GM23248 (cell line): ENCODE data around the gene PEX6. TPM values are rescaled to one million over a fixed set of nuclear protein-coding genes. Genes with fewer than 3 reads are reported as not detected.

Source experiments
- DNase-seq: peaks from one replicate; pipeline ENCODE4 v3.0.0-alpha.2; 2015
- H2AFZ ChIP-seq: fragments of 200-600 bp; sonication (generic); 2 replicates; pipeline ENCODE4 v1.6.1; 2016; ENCODE audit warnings: antibody characterized with exemption
- H3F3A ChIP-seq: fragments of 200-600 bp; sonication (generic); 2 replicates; pipeline ENCODE4 v1.6.1; 2016; ENCODE audit warnings: mild to moderate bottlenecking, antibody characterized with exemption, mixed run types; ENCODE audit not compliant: insufficient read depth
- H3K27ac ChIP-seq: fragments of 200-600 bp; sonication (generic); 2 replicates; pipeline ENCODE4 v1.5.1; 2016; ENCODE audit warnings: mild to moderate bottlenecking
- H3K27me3 ChIP-seq: fragments of 200-600 bp; sonication (generic); replicated peaks from 2 replicates; pipeline ENCODE4 v1.6.1; 2016; ENCODE audit warnings: mild to moderate bottlenecking; ENCODE audit not compliant: insufficient read depth
- H3K36me3 ChIP-seq: fragments of 200-600 bp; sonication (generic); 2 replicates; pipeline ENCODE4 v1.6.1; 2016; ENCODE audit warnings: low read depth, mild to moderate bottlenecking
- H3K4me1 ChIP-seq: fragments of 200-600 bp; sonication (generic); 2 replicates; pipeline ENCODE4 v1.6.1; 2016; ENCODE audit warnings: mild to moderate bottlenecking; ENCODE audit not compliant: insufficient read depth
- H3K4me2 ChIP-seq: fragments of 200-600 bp; sonication (generic); one replicate; pipeline ENCODE4 v1.6.1; 2016; ENCODE audit warnings: mild to moderate bottlenecking; ENCODE audit not compliant: unreplicated experiment
- H3K4me3 ChIP-seq: fragments of 200-600 bp; sonication (generic); 2 replicates; pipeline ENCODE4 v1.5.1; 2016; ENCODE audit warnings: mild to moderate bottlenecking
- H3K79me2 ChIP-seq: fragments of 200-600 bp; sonication (generic); 2 replicates; pipeline ENCODE4 v1.6.1; 2016; ENCODE audit warnings: mild to moderate bottlenecking; ENCODE audit not compliant: insufficient read depth
- H3K9ac ChIP-seq: fragments of 200-600 bp; sonication (generic); 2 replicates; pipeline ENCODE4 v1.6.1; 2016; ENCODE audit warnings: mild to moderate bottlenecking
- H3K9me2 ChIP-seq: fragments of 200-600 bp; sonication (generic); 2 replicates; pipeline ENCODE4 v1.6.1; 2016; ENCODE audit warnings: mixed run types, mild to moderate bottlenecking, moderate library complexity; ENCODE audit not compliant: insufficient read depth
- H3K9me3 ChIP-seq: fragments of 200-600 bp; sonication (generic); one replicate; pipeline ENCODE4 v1.6.1; 2017; ENCODE audit warnings: low read depth
- H4K20me1 ChIP-seq: fragments of 200-600 bp; sonication (generic); 2 replicates; pipeline ENCODE4 v1.6.0; 2016; ENCODE audit not compliant: insufficient read depth
- EZH2 ChIP-seq: fragments of 200-600 bp; sonication (generic); IDR thresholded peaks from 2 replicates; pipeline ENCODE4 v1.6.1; 2018; ENCODE audit warnings: antibody characterized with exemption, mild to moderate bottlenecking; ENCODE audit not compliant: insufficient read depth, poor library complexity, severe bottlenecking
- EZH2phosphoT487 ChIP-seq: fragments of 200-600 bp; sonication (generic); IDR thresholded peaks from 2 replicates; pipeline ENCODE4 v1.6.1; 2018; ENCODE audit warnings: antibody characterized with exemption, moderate library complexity, mild to moderate bottlenecking, low read depth; ENCODE audit not compliant: insufficient read depth
- WGBS, 2 experiments: methylation state at CpG; one replicate each; pipeline ENCODE4 v1.1.6; 2015 to 2017; ENCODE audit warnings: low lambda C conversion rate in 2 of 2, low coverage in 1 of 2; ENCODE audit errors: missing lambda C conversion rate in 2 of 2; 5-methylcytosine and 5-hydroxymethylcytosine counted together
- in situ Hi-C: fragments of 300-500 bp; cut with MboI; formaldehyde crosslinking; loops from 2 replicates; pipeline ENCODE4 v1.15.0; 2020
- polyA plus RNA-seq: library from polyadenylated mRNA; unstranded; fragments of >200 nt; fragmentation: Nextera tagmentation; extraction: Ambion mirVana; gene quantifications from 2 replicates; pipeline ENCODE4 v1.2.1, GENCODE V29; 2016
- total RNA-seq: library from RNA; depleted of rRNA; stranded (reverse); fragments of >200 nt; shearing (Covaris generic); gene quantifications from 2 replicates; pipeline ENCODE4 v1.2.3, GENCODE V29; 2014; rRNA removed

The PEX6 gene
- total RNA-seq (44.2 and 51.1 TPM in 2 replicates), polyA plus RNA-seq (12.5 and 12.7 TPM in 2 replicates)

GRCh38 chr6:42978839-42979522 is at the start of gene PEX6:
Gene PEX6, minus strand, starts transcription at chr6:42979181. Its CDS starts 31 bp downstream, at chr6:42979150.
- no peaks in the 10 kb centered on the region for H3K9me2 ChIP-seq
- peaks cover 42% of the 10 kb centered on the region for H3K79me2 ChIP-seq
- no peaks in the 10 kb centered on the region; the same call in 1 of the 2 replicates for H3K36me3 ChIP-seq
- peak within 1 kb of the TSS; percentile 78 for H3K4me2 ChIP-seq
- TF ChIP-seq EZH2phosphoT487, result no peak
- no peak for TF ChIP-seq EZH2
- no peaks in the 10 kb centered on the region for H3K9me3 ChIP-seq
- H4K20me1 ChIP-seq, result no peaks in the 10 kb centered on the region; the same call in 1 of the 2 replicates
- H3K27ac ChIP-seq, result peak within 1 kb of the TSS; percentile 83
- no peaks in the 10 kb centered on the region for H3K27me3 ChIP-seq
- H2AFZ ChIP-seq, result peak within 1 kb of the TSS; percentile 85
- peak within 1 kb of the TSS; percentile 81 for H3K4me3 ChIP-seq
- WGBS, 2 experiments, result 1% methylated on average over 42 to 46 of the region's 59 CpGs
- peak within 1 kb of the TSS; percentile 93 for H3K9ac ChIP-seq
- H3F3A ChIP-seq, result peaks cover 33% of the 10 kb centered on the region
- in situ Hi-C loops, result no loop called here
- DNase-seq, result peak; percentile 94
- peaks cover 21% of the 10 kb centered on the region; the same call in 1 of the 2 replicates for H3K4me1 ChIP-seq

DNA sequence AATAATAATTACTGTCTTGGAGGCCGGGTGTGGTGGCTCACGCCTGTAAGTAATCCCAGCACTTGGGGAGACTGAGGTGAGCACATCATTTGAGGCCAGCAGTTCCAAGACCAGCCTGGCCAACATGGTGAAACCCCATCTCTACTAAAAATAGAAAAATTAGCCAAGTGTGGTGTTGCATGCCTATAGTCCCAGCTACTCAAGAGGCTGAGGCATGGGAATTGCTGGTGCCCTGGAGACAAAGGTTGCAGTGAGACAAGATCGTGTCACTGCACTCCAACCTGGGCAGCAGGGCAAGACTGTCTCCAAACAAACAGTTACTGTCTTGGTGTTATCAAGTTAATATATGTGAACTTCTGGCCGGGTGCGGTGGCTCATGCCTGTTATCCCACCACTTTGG is 47.4 kb upstream of the PEX6 start:
- no peak overlapping the region for H3K4me3 ChIP-seq
- H2AFZ ChIP-seq, result no peak overlapping the region
- peaks cover 34% of the 10 kb centered on the region for H3F3A ChIP-seq
- no peak overlapping the region for H3K27ac ChIP-seq
- H3K4me2 ChIP-seq, result no peak overlapping the region
- H3K9ac ChIP-seq, result no peak overlapping the region
- no peaks in the 10 kb centered on the region for H4K20me1 ChIP-seq
- H3K36me3 ChIP-seq, result peaks cover 52% of the 10 kb centered on the region
- no peaks in the 10 kb centered on the region for H3K27me3 ChIP-seq
- H3K9me2 ChIP-seq, result no peaks in the 10 kb centered on the region
- 78 to 79% methylated on average over 5 of the region's 5 CpGs for WGBS, 2 experiments
- TF ChIP-seq EZH2phosphoT487, result no peak
- no peak for TF ChIP-seq EZH2
- peaks cover 35% of the 10 kb centered on the region for H3K79me2 ChIP-seq
- no peaks in the 10 kb centered on the region; the same call in 1 of the 2 replicates for H3K4me1 ChIP-seq
- in situ Hi-C loops, result no loop called here
- H3K9me3 ChIP-seq, result no peaks in the 10 kb centered on the region
- DNase-seq, result no peak

DNA sequence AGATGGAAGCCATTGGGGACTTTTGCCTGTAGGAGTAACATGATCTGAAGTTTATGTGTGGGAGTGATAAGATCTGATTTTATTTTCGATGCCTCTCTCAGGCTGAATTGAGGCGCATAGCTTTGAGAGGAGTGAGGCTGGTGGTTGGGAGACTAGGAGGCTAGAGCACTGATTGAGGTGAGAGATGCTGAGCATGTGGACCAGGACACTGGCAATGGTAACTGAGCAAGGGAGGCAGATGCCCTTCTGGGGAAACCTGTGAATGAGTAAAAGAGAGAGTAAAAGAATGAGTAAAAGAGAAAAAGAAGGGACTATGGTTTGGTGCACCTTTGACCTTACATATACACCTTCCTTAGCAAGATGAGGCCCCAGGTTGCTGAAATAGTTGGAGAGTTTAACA is 45.5 kb upstream of the PEX6 start:
- no peak overlapping the region for H3K4me3 ChIP-seq
- no peak overlapping the region for H3K4me2 ChIP-seq
- TF ChIP-seq EZH2, result no peak
- TF ChIP-seq EZH2phosphoT487, result no peak
- H3K27me3 ChIP-seq, result no peaks in the 10 kb centered on the region
- peaks cover 40% of the 10 kb centered on the region for H3F3A ChIP-seq
- H2AFZ ChIP-seq, result no peak overlapping the region
- peaks cover 46% of the 10 kb centered on the region for H3K36me3 ChIP-seq
- DNase-seq, result no peak
- no peaks in the 10 kb centered on the region for H3K9me2 ChIP-seq
- H3K4me1 ChIP-seq, result peaks cover 7% of the 10 kb centered on the region
- H3K9ac ChIP-seq, result no peak overlapping the region
- peaks cover 44% of the 10 kb centered on the region for H3K79me2 ChIP-seq
- no peaks in the 10 kb centered on the region for H4K20me1 ChIP-seq
- WGBS, 2 experiments, result 91 to 93% methylated on average over 2 of the region's 2 CpGs
- in situ Hi-C loops, result no loop called here
- H3K27ac ChIP-seq, result no peak overlapping the region
- no peaks in the 10 kb centered on the region for H3K9me3 ChIP-seq

GRCh38 chr6:43021270-43022047 is 42.5 kb upstream of the PEX6 start, which contains the start of gene RRP36:
Gene RRP36, plus strand, starts transcription at chr6:43021623. Its CDS starts 32 bp downstream, at chr6:43021655.
- Histone ChIP-seq H3K9me3 (no peaks in the 10 kb centered on the region), H3K4me1 (peaks cover 11% of the 10 kb centered on the region), H3K4me2 (peak within 1 kb of the TSS; percentile 90), H3K4me3 (peak within 1 kb of the TSS; percentile 80), H2AFZ (peak within 1 kb of the TSS; percentile 85), H3K27ac (peak within 1 kb of the TSS; percentile 68), H4K20me1 (no peaks in the 10 kb centered on the region; the same call in 1 of the 2 replicates), H3K79me2 (peaks cover 74% of the 10 kb centered on the region), H3K9ac (peak within 1 kb of the TSS; percentile 85), H3K9me2 (no peaks in the 10 kb centered on the region), H3K27me3 (no peaks in the 10 kb centered on the region), H3K36me3 (peaks cover 39% of the 10 kb centered on the region), H3F3A (peaks cover 49% of the 10 kb centered on the region)
- in situ Hi-C loops, result no loop called here
- 1 to 4% methylated on average over 34 to 56 of the region's 56 CpGs for WGBS, 2 experiments
- TF ChIP-seq EZH2phosphoT487 (no peak), EZH2 (no peak)
- peak; percentile 94 for DNase-seq
